Ishikawa (cell line): ENCODE measurements around the gene GLCCI1.

Source experiments
- CEBPB ChIP-seq: IDR thresholded peaks from 2 replicates; pipeline ENCODE4 v1.6.1; 2012
- CREB1 ChIP-seq: IDR thresholded peaks from 2 replicates; pipeline ENCODE4 v1.6.1; 2012; ENCODE audit warnings: low read depth
- EGR1 ChIP-seq: IDR thresholded peaks from 2 replicates; pipeline ENCODE4 v1.6.1; 2012
- EP300 ChIP-seq: IDR thresholded peaks from 2 replicates; pipeline ENCODE4 v1.6.1; 2012; ENCODE audit warnings: borderline replicate concordance
- FOXM1 ChIP-seq: IDR thresholded peaks from 2 replicates; pipeline ENCODE4 v1.6.1; 2012; ENCODE audit warnings: low read depth, borderline replicate concordance
- NFIC ChIP-seq: IDR thresholded peaks from 2 replicates; pipeline ENCODE4 v1.6.1; 2012
- RAD21 ChIP-seq: IDR thresholded peaks from 2 replicates; pipeline ENCODE4 v1.6.1; 2012; ENCODE audit warnings: low read depth
- REST ChIP-seq: IDR thresholded peaks from 2 replicates; pipeline ENCODE4 v1.6.1; 2012; ENCODE audit warnings: low read depth, mild to moderate bottlenecking
- TAF1 ChIP-seq: IDR thresholded peaks from 2 replicates; pipeline ENCODE4 v1.6.1; 2012; ENCODE audit warnings: low read depth, mild to moderate bottlenecking
- TCF12 ChIP-seq: IDR thresholded peaks from 2 replicates; pipeline ENCODE4 v1.6.1; 2012; ENCODE audit warnings: low read depth
- USF1 ChIP-seq: IDR thresholded peaks from 2 replicates; pipeline ENCODE4 v1.6.1; 2012
- YY1 ChIP-seq: IDR thresholded peaks from 2 replicates; pipeline ENCODE4 v1.6.1; 2012; ENCODE audit warnings: low read depth
- ZBTB7A ChIP-seq: IDR thresholded peaks from 2 replicates; pipeline ENCODE4 v1.6.1; 2012; ENCODE audit warnings: low read depth
- TF ChIP-seq, protein P1 (sequence below): IDR thresholded peaks from 2 replicates; pipeline ENCODE4 v1.6.1; 2012

DNA sequence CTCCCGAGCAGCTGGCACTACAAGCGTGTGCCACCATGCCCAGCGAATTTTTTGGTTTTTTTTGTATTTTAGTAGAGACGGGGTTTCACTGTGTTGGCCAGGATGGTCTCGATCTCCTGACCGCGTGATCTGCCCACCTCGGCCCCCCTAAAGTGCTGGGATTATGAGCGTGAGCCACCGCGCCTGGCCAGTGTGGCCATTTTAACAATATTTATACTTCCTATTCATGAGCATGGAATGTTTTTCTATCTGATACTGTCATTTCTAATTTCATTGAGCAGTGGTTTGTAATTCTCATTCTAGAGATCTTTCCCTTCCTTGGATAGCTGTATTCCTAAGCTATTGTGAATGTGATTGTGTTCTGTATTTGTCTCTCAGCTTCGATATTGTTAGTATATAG is 96.2 kb downstream of the GLCCI1 start:
- no peak for TF ChIP-seq USF1
- TF ChIP-seq EP300, result no peak
- TF ChIP-seq TAF1, result no peak
- TF ChIP-seq, protein P1, sequence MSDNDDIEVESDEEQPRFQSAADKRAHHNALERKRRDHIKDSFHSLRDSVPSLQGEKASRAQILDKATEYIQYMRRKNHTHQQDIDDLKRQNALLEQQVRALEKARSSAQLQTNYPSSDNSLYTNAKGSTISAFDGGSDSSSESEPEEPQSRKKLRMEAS, result no peak
- no peak for TF ChIP-seq EGR1
- TF ChIP-seq REST, result no peak
- TF ChIP-seq RAD21, result no peak
- TF ChIP-seq TCF12, result no peak
- no peak for TF ChIP-seq YY1
- no peak for TF ChIP-seq CREB1
- TF ChIP-seq ZBTB7A, result no peak
- TF ChIP-seq CEBPB, result no peak
- no peak for TF ChIP-seq NFIC
- no peak for TF ChIP-seq FOXM1
